MM.1S (cell line): ENCODE measurements around the gene HECW1.

Experiments used
- DNase-seq: peaks from one replicate; pipeline ENCODE4 v3.0.0-alpha.2; 2015
- H2AFZ ChIP-seq: fragments of 300-600 bp; sonication (generic); 2 replicates; pipeline ENCODE4 v1.6.0; 2016; ENCODE audit warnings: antibody characterized with exemption, low read length
- H3F3A ChIP-seq: fragments of 300-600 bp; sonication (generic); 2 replicates; pipeline ENCODE4 v1.6.1; 2016; ENCODE audit warnings: mild to moderate bottlenecking, antibody characterized with exemption, low read length, moderate library complexity, mixed read lengths; ENCODE audit not compliant: insufficient read depth
- H3K27ac ChIP-seq: fragments of 300-600 bp; sonication (generic); 2 replicates; pipeline ENCODE4 v1.5.1; 2016; ENCODE audit warnings: mild to moderate bottlenecking, low read length
- H3K27me3 ChIP-seq: fragments of 300-600 bp; sonication (generic); replicated peaks from 2 replicates; pipeline ENCODE4 v1.6.0; 2016; ENCODE audit warnings: low read length; ENCODE audit not compliant: insufficient read depth
- H3K36me3 ChIP-seq: fragments of 300-600 bp; sonication (generic); replicated peaks from 2 replicates; pipeline ENCODE4 v1.6.1; 2016; ENCODE audit warnings: mild to moderate bottlenecking, low read length, mixed read lengths; ENCODE audit not compliant: insufficient read depth
- H3K4me1 ChIP-seq: fragments of 300-600 bp; sonication (generic); 2 replicates; pipeline ENCODE4 v1.6.1; 2016; ENCODE audit warnings: low read length, mixed read lengths
- H3K4me2 ChIP-seq: fragments of 300-600 bp; sonication (generic); 2 replicates; pipeline ENCODE4 v1.6.0; 2016; ENCODE audit warnings: low read depth, low read length
- H3K4me3 ChIP-seq: fragments of 300-600 bp; sonication (generic); 2 replicates; pipeline ENCODE4 v1.5.1; 2016; ENCODE audit warnings: low read length, mixed read lengths
- H3K79me2 ChIP-seq: fragments of 300-600 bp; sonication (generic); 2 replicates; pipeline ENCODE4 v1.6.1; 2016; ENCODE audit warnings: mixed run types, low read length, mixed read lengths
- H3K9ac ChIP-seq: fragments of 300-600 bp; sonication (generic); 2 replicates; pipeline ENCODE4 v1.6.1; 2016; ENCODE audit warnings: low read length, mixed read lengths
- H3K9me2 ChIP-seq: fragments of 300-600 bp; sonication (generic); replicated peaks from 2 replicates; pipeline ENCODE4 v1.6.1; 2016; ENCODE audit warnings: mild to moderate bottlenecking, low read length, mixed read lengths; ENCODE audit not compliant: insufficient read depth
- H3K9me3 ChIP-seq: fragments of 300-600 bp; sonication (generic); replicated peaks from 2 replicates; pipeline ENCODE4 v1.6.1; 2016; ENCODE audit warnings: mild to moderate bottlenecking, low read length, mixed read lengths; ENCODE audit not compliant: insufficient read depth
- H4K20me1 ChIP-seq: fragments of 300-600 bp; sonication (generic); 2 replicates; pipeline ENCODE4 v1.6.1; 2016; ENCODE audit warnings: mild to moderate bottlenecking, low read length, moderate library complexity, mixed read lengths; ENCODE audit not compliant: insufficient read depth
- CTCF ChIP-seq: fragments of 300-600 bp; sonication (generic); IDR thresholded peaks from 2 replicates; pipeline ENCODE4 v1.5.1; 2016; ENCODE audit warnings: antibody characterized with exemption, low read length, mixed read lengths
- EZH2 ChIP-seq: fragments of 300-600 bp; sonication (generic); optimal IDR thresholded peaks from 2 replicates; pipeline ENCODE3; 2017; ENCODE audit warnings: low read depth, mild to moderate bottlenecking, antibody characterized with exemption, low read length, mixed read lengths
- EZH2phosphoT487 ChIP-seq: fragments of 300-600 bp; sonication (generic); IDR thresholded peaks from 2 replicates; pipeline ENCODE4 v1.6.1; 2018; ENCODE audit warnings: antibody characterized with exemption, low read length

Gene HECW1

GRCh38 chr7:43234968-43235367 is 122.5 kb downstream of the HECW1 start:
- Histone ChIP-seq H3K4me2 (no peak overlapping the region), H2AFZ (no peak overlapping the region), H3K4me3 (no peak overlapping the region), H3F3A (no peaks in the 10 kb centered on the region), H4K20me1 (no peaks in the 10 kb centered on the region), H3K9ac (no peak overlapping the region), H3K4me1 (no peaks in the 10 kb centered on the region), H3K9me3 (no peaks in the 10 kb centered on the region), H3K27me3 (no peaks in the 10 kb centered on the region), H3K9me2 (no peaks in the 10 kb centered on the region), H3K79me2 (no peaks in the 10 kb centered on the region), H3K27ac (no peak overlapping the region), H3K36me3 (no peaks in the 10 kb centered on the region)
- no peak for TF ChIP-seq EZH2phosphoT487
- TF ChIP-seq EZH2, result no peak
- no peak for DNase-seq

- no peak for DNase-seq
- Histone ChIP-seq H3K9me2 (no peaks in the 10 kb centered on the region), H3K36me3 (no peaks in the 10 kb centered on the region), H3K27ac (no peak overlapping the region), H3K4me1 (no peaks in the 10 kb centered on the region), H3K79me2 (no peaks in the 10 kb centered on the region), H3K9ac (no peak overlapping the region), H3K4me2 (no peak overlapping the region), H3K27me3 (no peaks in the 10 kb centered on the region), H3K9me3 (no peaks in the 10 kb centered on the region), H3F3A (no peaks in the 10 kb centered on the region), H3K4me3 (no peak overlapping the region), H4K20me1 (no peaks in the 10 kb centered on the region), H2AFZ (no peak overlapping the region)
- no peak for TF ChIP-seq EZH2phosphoT487
- no peak for TF ChIP-seq EZH2
- TF ChIP-seq CTCF, result no peak
Observed at GRCh38 chr7:43240565-43240964, 128.1 kb downstream of the HECW1 start.

- no peak for DNase-seq
- no peaks in the 10 kb centered on the region for H3K9me3 ChIP-seq
- no peak overlapping the region for H3K9ac ChIP-seq
- no peaks in the 10 kb centered on the region for H3K9me2 ChIP-seq
- H3K4me2 ChIP-seq, result no peak overlapping the region
- no peak overlapping the region for H3K27ac ChIP-seq
- H3K4me1 ChIP-seq, result no peaks in the 10 kb centered on the region
- H3F3A ChIP-seq, result no peaks in the 10 kb centered on the region
- no peak overlapping the region for H2AFZ ChIP-seq
- H3K79me2 ChIP-seq, result no peaks in the 10 kb centered on the region
- TF ChIP-seq CTCF (no peak), EZH2phosphoT487 (no peak), EZH2 (no peak)
- no peaks in the 10 kb centered on the region for H4K20me1 ChIP-seq
- no peak overlapping the region for H3K4me3 ChIP-seq
- no peaks in the 10 kb centered on the region for H3K27me3 ChIP-seq
- no peaks in the 10 kb centered on the region for H3K36me3 ChIP-seq
Observed at GRCh38 chr7:43242628-43243255, 130.3 kb downstream of the HECW1 start.

GRCh38 chr7:43244232-43244631 is 131.8 kb downstream of the HECW1 start:
- no peaks in the 10 kb centered on the region for H3K9me2 ChIP-seq
- H3K27me3 ChIP-seq, result no peaks in the 10 kb centered on the region
- H4K20me1 ChIP-seq, result no peaks in the 10 kb centered on the region
- no peak overlapping the region for H3K4me3 ChIP-seq
- no peak for TF ChIP-seq EZH2phosphoT487
- TF ChIP-seq EZH2, result no peak
- TF ChIP-seq CTCF, result no peak
- no peak overlapping the region for H2AFZ ChIP-seq
- no peak overlapping the region for H3K4me2 ChIP-seq
- H3K36me3 ChIP-seq, result no peaks in the 10 kb centered on the region
- no peaks in the 10 kb centered on the region for H3K9me3 ChIP-seq
- no peak for DNase-seq
- no peaks in the 10 kb centered on the region for H3K79me2 ChIP-seq
- no peaks in the 10 kb centered on the region for H3K4me1 ChIP-seq
- no peak overlapping the region for H3K9ac ChIP-seq
- H3F3A ChIP-seq, result no peaks in the 10 kb centered on the region
- H3K27ac ChIP-seq, result no peak overlapping the region
